GM21619 (cell line): ENCODE data around the gene CAVIN1.
"Not testable (repeated sequence)": the region's sequence is repeated elsewhere in the genome, so short reads cannot be mapped to it uniquely, and the experiment has no call there.

ENCODE experiments used
- ATAC-seq: cut with Tn5 transposase; IDR thresholded peaks from one replicate; pipeline ENCODE4 v1.9.1; 2021; ENCODE audit not compliant: unreplicated experiment

Gene CAVIN1

DNA sequence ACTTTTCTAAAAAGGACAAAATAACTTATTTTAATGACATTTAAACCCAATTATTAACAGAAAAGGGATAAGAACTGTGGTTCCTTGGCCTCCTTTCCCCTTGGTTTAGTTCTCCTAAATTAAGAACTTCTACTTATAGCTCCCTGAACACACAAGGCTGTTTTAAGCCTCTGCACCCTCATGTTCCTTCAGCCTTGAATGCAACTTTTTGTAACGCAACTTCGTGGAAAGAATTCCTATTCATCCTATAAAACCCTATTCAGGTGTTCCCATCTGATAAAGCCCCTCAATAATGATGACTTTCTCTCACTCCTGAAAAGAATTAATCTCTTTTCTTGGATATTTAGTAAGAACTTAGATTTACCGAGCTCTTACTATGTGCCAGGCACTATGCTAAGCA is 41.2 kb downstream of the CAVIN1 start:
- ATAC-seq, result no peak

DNA sequence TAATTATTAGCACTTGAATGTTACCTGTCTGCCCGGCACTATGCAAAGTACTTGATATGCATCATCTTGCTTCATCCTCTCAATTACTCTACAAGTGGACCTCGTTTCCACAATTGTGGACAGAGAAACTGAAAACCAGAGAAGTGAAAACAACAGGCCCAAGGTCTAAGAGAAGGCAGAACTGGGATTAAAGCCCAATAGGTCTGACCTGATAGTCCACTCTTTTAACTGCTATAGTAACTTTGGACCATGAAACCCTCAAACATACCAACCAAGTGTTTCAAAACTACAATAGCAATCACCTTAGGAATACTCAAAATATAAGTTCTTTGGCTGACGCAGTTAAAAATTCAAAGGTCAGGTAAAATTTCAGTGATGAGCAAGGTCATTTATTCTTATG is 42.1 kb downstream of the CAVIN1 start:
- ATAC-seq, result no peak

DNA sequence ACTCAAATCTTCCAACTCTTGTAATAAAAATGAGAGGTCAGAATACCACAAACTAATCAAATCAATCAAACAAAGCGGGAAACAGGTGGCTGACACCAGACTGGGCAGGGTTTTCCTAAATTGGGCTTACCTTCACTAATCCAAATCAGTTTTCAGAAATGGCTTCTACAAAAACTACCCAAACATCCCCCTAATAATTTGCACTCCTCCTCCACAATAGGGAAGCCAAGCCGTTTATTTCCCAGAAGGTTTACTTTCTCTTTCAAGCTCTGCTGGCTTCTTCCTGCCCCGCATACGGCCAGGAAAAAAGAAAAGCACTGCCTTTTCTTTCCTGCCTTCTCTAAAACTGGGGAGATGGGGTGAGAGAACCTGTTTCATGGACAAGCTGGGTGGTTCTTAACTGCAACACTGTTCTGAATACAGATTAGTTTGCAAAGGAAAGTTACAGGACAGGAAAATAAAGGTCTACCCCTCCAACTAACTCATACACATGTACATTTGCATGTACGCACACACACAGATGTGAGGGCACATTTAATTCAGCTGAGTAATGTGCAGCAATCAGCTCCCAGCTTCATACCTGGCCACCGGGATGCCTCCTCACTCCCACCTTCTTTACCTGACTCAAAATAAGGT is 44.0 kb downstream of the CAVIN1 start:
- no peak for ATAC-seq

DNA sequence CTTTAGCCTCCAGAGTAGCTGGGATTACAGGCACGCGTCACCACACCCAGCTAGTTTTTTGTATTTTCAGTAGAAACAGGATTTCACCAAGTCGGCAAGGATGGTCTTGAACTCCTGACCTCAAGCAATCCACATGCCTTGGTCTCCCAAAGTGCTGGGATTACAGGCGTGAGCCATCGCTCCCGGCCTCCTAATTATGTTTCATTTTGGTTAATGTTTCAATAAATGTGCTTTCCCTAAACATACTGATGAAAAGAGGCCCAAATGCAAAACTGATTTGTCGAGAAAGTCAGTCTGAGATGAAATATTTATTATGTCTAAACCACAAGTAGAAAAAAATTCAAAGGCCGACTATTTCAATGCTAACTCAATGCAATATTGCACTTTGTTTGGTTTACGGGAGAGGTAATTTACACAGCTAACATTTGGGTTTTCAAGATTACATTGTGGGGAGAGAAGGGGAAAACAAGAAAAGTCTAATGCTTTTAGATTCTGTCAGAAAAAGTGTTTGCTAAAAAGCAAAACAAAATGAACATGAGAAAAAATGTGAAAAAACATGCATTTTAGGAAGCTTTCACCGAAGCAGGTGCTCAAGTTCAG is 44.6 kb downstream of the CAVIN1 start:
- no peak for ATAC-seq

DNA sequence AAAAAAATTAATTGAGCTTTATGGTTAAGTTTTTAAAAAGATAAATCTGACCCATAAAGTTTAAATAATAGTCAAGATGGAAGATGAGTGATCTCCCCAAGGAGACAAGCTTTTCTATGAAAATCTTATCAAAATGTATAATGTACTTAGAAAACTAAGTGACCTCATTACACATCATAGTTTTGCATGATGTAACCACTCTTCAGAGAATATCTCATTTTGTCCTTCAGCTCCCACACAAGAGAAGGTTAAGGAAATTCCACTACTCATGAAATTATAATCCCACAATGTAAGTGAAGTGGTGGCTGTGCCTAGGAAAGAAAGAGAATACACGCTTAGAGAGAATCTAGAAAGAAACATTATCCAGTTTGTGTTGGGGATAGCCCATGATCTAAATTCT is 49.2 kb downstream of the CAVIN1 start:
- no peak for ATAC-seq

DNA sequence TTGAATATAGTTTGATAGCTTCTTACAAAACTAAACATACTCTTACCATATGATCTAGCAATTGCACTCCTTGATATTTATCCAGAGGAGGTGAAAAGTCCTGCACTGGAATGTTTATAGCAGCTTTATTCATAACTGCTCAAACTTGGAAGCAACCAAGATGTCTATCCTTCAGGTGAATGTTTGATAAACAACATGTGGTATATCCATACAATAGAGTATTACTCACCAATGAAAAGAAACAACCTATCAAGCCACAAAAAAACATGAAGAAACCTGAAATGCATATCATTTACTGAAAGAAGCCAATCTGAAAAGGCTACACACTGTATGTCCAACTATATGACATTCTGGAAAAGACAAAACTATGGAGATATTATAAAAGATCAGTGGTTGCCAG is 50.9 kb downstream of the CAVIN1 start:
- ATAC-seq, result no peak

DNA sequence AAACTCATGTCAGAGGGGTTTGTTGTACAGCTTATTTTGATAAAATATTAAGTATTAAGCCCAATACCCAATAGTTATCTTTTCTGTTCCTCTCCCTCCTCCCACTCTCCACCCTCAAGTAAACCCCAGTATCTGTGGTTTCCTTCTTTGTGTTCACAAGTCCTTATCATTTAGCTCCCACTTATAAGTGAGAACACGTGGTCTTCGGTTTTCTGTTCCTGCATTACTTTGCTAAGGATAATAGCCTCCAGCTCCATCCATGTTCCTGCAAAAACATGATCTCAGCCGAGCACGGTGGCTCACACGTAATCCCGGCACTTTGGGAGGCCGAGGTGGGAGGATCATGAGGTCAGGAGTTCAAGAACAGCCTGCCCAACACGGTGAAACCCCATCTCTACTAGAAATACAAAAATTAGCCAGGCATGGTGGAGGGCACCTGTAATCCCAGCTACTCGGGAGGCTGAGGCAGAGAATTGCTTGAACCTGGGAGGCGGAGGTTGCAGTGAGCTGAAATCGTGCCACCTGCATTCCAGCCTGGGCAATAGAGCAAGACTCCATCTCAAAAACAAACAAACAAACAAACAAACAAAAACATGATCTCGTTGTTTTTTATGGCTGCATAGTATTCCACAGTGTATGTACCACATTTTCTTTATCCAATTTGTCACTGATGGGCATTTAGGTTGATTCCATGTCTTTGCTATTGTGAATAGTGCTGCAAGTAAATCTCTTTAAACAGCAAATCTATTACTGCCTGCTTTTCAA is 54.1 kb downstream of the CAVIN1 start:
- not testable (repeated sequence) for ATAC-seq

DNA sequence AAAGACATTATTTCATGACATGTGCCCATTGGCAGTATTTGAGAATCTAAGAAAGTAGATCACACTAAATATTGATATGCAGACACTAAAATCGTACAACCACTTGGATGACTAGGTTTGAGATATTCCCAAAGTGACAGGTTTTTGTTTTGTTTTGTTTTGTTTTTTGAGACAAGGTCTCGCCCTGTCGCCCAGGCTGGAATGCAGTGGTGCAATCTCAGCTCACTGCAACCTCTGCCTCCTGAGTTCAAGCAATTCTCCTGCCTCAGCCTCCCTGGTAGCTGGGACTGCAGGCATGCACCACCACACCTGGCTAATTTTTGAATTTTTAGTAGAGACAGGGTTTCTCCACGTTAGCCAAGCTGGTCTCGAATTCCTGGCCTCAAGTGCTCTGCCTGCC is 54.7 kb downstream of the CAVIN1 start:
- ATAC-seq, result not testable (repeated sequence)

DNA sequence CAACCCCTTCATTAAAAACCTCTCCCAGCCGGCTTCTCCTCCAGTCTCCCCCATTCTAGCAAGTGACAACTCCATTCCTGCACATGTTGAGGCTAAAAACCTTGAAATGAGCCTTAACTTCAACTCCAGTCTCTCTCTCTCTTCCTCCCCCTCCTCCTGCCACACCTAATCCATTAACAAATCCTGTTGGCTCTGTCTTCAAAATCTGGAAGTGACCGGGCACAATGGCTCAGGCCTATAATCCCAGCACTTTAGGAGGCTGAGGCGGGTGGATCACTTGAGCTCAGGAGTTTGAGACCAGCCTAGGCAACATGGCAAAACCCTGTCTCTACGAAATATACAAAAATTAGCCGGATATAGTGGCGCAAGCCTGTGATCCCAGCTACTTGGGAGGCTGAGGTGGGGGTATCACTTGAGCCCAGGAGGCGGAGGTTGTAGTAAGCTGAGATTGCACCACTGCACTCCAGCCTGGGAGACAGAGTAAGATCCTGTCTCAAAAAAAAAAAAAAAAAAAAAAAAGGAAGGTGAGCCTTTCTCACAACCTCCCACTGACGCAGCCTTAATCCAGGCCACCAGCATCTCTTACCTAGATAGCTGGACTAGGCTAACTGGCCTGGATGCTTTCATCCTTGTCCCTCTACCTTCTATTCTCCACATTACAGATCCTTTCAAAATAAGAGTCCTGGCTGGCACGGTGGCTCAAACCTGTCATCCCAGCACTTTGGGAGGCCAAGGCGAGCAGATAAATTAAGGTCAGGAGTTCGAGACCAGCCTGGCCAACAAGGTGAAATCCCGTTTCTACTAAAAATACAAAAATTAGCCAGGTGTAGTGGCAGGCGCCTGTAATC is 56.7 kb downstream of the CAVIN1 start:
- ATAC-seq, result not testable (repeated sequence)

DNA sequence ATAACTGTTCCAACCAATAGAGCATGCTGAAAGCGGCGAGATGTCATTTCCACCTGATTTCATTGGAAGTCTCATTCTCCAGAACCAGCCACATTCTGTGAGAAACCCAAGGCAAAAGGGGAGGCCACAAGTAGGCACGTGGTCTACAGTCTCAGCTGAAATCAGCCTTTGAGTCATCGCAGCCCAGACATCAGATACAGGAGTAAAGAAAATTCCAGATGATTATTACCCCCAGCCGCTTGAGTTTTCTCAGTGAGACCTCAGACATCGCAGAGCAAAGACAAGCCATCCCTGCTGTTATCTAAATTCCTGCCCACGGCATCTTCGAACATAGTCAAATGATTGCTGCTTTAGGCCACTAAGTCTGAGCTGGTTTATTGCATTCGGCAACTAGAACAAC is 57.9 kb downstream of the CAVIN1 start:
- ATAC-seq, result no peak

DNA sequence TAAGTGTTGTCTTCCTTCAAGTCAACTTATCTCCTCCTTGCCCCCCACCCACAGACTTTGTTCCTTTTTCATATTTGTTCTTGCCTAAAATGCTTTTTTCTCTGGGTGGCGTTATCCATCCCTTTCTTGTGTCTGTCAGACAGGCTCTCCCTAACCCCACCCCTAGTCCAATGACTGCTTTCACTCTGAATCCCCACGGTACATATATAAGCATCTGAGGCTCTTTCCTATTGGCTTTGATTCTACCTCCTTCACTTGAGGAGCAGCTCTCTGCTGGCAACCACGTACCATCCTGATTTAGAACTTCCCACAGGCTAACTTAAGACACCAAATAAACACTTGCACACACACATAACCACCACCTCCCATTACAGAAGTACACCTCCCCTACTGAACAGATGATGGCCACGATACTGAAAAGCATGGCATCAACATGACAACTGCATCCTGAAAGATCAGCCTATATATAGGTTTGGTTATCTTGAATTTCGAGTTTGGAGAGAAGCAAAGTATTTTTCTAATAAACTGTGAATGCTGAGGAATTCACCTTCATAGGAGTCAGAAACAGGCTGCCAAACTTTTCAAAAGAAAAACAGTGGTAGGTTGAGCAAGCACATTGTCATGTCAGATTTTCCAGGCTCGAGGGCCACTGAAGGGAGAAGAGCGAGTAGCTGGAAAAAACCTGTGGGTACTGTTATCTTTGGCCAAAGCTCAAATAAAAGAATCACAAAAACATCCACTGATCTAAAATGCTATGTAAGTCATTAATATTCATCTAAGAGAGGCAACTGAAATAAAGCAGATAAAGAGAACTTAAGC is 59.1 kb downstream of the CAVIN1 start:
- ATAC-seq, result no peak

DNA sequence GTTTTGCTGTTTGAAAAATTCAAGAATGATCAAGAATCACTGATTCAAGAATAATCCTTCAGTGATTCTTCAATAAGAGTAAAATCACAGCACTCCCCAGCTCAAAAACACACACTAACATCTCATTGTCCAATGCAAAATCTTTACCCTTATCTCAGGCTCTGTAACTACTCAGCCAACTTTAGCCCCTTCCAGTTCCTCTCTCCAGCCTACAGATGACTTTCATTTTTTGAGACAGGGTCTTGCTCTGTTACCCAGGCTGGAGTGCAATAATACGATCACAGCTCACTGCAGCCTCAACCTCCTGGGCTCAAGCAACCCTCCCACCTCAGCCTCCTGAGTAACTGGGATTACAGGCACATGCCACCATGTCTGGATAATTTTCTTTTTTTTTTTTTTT is 59.8 kb downstream of the CAVIN1 start:
- ATAC-seq, result no peak

DNA sequence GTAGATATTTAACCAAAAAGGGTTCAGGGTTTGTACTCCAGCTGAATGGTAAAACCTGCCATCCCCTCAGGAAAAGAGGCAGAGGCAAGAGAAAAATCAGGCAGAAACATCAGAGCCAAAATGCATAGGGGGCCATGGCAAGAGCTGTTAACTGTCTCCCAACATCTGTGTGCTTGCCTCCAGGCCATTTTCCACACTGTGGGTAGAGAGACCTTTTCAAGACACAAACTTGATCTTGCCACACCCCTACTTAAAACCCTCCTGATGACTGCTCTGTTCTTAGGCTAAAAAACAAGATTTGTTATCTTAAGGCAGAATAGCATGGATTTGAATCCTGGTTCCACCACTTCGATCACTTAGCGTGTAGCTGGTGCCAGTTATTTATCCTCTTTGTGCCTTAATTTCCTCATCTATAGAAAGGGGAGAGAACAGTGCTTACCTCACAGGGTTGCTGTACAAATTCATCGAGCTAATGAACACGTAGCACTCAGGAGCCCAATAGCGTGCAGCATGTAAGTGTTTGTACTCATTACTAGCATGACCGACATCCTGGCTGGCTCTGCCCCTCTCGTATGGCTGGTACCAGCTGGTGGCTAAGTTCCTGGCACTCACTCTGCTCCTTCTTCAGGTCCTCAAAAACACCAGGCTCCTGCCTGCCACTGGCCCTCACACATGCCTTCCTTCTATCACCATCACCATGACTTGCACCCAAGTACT is 60.7 kb downstream of the CAVIN1 start:
- no peak for ATAC-seq

DNA sequence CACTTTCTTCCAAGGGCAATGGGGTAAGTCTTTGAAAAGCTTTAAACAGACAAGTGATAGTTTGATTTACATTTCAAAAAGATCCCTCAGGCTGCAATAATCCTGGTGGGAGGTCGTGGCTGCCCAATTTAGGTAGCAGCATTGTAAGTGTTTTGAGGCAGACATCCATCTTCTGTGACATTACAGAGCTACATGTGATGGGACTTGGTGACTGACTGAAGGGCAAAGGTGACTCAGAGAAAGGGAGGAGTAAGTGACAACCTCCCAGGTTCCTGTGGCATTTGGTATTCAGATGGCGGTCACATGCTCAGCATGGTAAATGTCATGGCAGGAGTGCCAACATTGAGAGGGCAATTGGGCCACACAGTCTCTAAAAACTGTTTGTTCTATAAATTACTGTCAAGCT is 61.3 kb downstream of the CAVIN1 start:
- no peak for ATAC-seq

DNA sequence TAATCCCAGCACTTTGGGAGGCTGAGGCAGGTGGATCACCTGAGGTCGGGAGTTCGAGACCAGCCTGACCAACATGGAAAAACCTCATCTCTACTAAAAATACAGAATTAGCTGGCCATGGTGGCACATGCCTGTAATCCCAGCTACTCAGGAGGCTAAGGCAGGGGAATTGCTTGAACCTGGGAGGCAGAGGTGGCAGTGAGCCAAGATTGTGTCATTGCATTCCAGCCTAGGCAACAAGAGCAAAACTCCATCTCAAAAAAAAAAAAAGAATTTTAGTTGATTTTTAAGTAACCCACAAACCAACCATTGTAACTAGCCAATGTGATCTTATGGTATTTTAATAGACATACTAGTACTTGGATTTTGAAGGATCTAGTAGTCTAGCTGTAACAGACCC is 62.7 kb downstream of the CAVIN1 start:
- not testable (repeated sequence) for ATAC-seq

DNA sequence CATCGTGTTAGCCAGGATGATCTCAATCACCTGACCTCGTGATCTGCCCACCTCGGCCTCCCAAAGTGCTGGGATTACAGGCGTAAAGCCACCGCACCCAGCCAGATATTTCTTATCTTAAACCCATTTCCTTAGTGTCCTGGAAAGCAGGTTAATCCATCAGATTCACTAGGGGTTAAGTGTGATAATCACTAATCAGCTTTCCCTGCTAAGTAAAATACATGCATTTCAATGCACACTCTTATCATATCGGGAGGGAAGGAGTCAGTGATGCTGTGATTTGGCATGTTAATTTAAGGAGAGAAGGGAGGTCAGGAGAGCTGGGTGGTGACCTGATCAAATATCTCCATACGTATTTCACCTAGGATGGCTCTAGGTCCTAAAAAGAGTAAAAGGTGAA is 63.9 kb downstream of the CAVIN1 start:
- no peak for ATAC-seq

DNA sequence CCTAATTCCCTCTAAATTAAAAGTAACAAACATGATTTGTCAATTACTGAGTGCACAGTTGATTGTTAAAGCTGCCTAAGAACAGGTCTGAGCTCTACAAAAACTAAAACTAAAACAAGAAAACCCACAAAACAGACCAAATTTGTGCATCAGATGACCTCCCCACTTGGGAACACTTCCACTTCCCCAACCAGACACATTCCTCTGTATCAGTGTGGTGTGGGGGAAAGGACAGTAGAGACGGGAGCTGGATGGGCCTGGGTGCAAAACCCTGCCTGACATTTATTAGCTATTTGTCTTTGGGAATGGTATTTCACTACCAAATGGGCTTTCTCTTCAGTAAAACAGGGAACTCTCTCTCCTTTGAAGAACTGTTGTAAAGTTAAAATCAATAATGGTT is 64.6 kb downstream of the CAVIN1 start:
- ATAC-seq, result no peak

DNA sequence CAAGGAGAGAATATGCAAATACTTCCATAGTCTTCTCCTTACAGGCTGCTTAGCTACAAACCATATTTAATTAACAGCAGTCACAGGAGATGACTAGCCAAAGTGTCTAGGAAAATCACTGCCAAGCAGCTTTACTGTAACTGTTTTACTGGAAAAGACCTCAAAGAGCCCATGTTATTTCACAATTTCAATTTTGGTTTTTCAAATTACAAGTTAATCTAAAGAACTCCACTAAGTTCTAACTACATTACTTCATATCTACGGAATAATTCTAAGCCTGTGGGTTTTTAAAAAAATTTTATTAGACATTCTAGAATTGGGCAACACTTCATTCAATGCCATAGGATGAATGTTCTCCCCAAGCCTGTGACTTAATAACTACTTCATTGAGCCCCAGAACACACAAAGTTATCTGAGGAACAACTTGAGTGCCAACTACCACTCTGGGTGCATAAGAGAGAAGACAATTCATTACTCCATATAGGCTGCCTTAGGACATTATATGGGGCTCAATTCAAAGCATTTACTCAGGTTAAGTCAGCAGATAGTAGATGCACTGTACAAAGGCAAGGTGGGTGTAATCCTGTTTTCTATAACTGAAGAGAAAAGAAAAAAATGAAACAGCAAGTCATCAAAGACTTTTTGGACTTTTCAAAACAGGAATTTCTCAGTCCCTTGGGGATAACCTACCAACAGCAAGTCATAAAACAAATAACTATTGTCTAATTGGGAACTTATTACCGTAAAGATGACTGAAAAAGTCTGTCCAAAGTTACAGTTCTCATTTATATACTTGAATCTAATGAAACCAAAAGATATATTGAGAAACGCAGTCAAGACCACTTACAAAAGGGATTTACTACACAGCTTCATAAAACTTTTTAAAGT is 67.9 kb downstream of the CAVIN1 start:
- no peak for ATAC-seq
